H1 (cell line): ENCODE measurements around the gene NELL2. TPM values are rescaled to one million over a fixed set of nuclear protein-coding genes. Genes with fewer than 3 reads are reported as not detected.

ENCODE experiments used
- CTCF ChIA-PET: fragments of 300-600 bp; sonication (Branson Sonifier 250); formaldehyde crosslinking; loops from one replicate; lab custom pipeline; 2021; ENCODE audit not compliant: partially characterized antibody; lab: Charles Lee
- POLR2A ChIA-PET: fragments of 300-600 bp; sonication (Branson Sonifier 250); formaldehyde crosslinking; loops from one replicate; lab custom pipeline; 2021; ENCODE audit warnings: inconsistent platforms; ENCODE audit not compliant: partially characterized antibody; lab: Charles Lee
- DNase-seq, 2 experiments: peaks; one replicate each; pipeline versions ENCODE4 v3.0.0 to v3.0.0-alpha.2; 2010 to 2022; ENCODE audit warnings: low spot score in 2 of 2, low read depth in 1 of 2, mixed read lengths in 1 of 2
- FAIRE-seq: peaks from 2 replicates; lab custom pipeline; 2011; peaks lifted over from hg19 to GRCh38; lab: Jason Lieb, UNC
- H2AFZ ChIP-seq: 2 replicates; pipeline ENCODE4 v1.8.1; 2012; ENCODE audit warnings: low read length, inconsistent platforms
- H2AK5ac ChIP-seq: 2 replicates; pipeline ENCODE4 v1.6.1; 2013; ENCODE audit warnings: low read depth, low read length
- H2BK120ac ChIP-seq: replicated peaks from 2 replicates; pipeline ENCODE3; 2013; ENCODE audit warnings: low read depth, low read length, inconsistent platforms
- H2BK12ac ChIP-seq: 2 replicates; pipeline ENCODE4 v1.6.1; 2013; ENCODE audit warnings: low read depth, low read length
- H2BK15ac ChIP-seq: 2 replicates; pipeline ENCODE4 v1.6.1; 2013; ENCODE audit warnings: low read length
- H2BK20ac ChIP-seq: 2 replicates; pipeline ENCODE4 v1.6.1; 2013; ENCODE audit warnings: low read length
- H2BK5ac ChIP-seq: 2 replicates; pipeline ENCODE4 v1.6.1; 2013; ENCODE audit warnings: low read depth, low read length
- H3K14ac ChIP-seq: 2 replicates; pipeline ENCODE4 v1.6.1; 2013; ENCODE audit warnings: inconsistent platforms; ENCODE audit not compliant: insufficient read length
- H3K18ac ChIP-seq: 2 replicates; pipeline ENCODE4 v1.6.1; 2013; ENCODE audit warnings: low read length; ENCODE audit errors: extremely low read depth
- H3K23ac ChIP-seq: 2 replicates; pipeline ENCODE4 v1.6.1; 2013; ENCODE audit warnings: inconsistent platforms; ENCODE audit not compliant: insufficient read length
- H3K23me2 ChIP-seq: 2 replicates; pipeline ENCODE4 v1.6.1; 2013; ENCODE audit warnings: low read depth, low read length
- H3K27ac ChIP-seq: 2 replicates; pipeline ENCODE4 v1.6.1; 2011; ENCODE audit warnings: low read depth, low read length, inconsistent platforms
- H3K27me3 ChIP-seq, 4 experiments: replicated peaks in 1 of 4; 1 replicate in 1 of 4; 2 replicates in 3 of 4; pipeline versions ENCODE4 v1.6.1 to v1.8.1; 2011 to 2013; ENCODE audit warnings: low read length in 3 of 4, mild to moderate bottlenecking in 3 of 4, inconsistent platforms in 2 of 4, mixed read lengths in 2 of 4, moderate library complexity in 1 of 4; ENCODE audit not compliant: control insufficient read depth in 3 of 4, insufficient read depth in 3 of 4; ENCODE audit errors: extremely low read depth in 1 of 4
- H3K36me3 ChIP-seq, 4 experiments: 2 replicates each; pipeline versions ENCODE4 v1.6.1 to v1.8.1; 2011 to 2013; ENCODE audit warnings: mild to moderate bottlenecking in 4 of 4, low read length in 3 of 4, moderate library complexity in 2 of 4, control low read depth in 1 of 4, inconsistent platforms in 1 of 4; ENCODE audit not compliant: insufficient read depth in 4 of 4, control insufficient read depth in 2 of 4
- H3K4ac ChIP-seq: replicated peaks from 2 replicates; pipeline ENCODE3; 2013; ENCODE audit warnings: low read length, low read depth, mixed read lengths, inconsistent platforms; ENCODE audit not compliant: insufficient read length
- H3K4me1 ChIP-seq, 4 experiments: replicated peaks in 1 of 4; 1 replicate in 1 of 4; 2 replicates in 3 of 4; pipeline versions ENCODE4 v1.6.1 to v1.8.1; 2011 to 2013; ENCODE audit warnings: low read length in 3 of 4, inconsistent platforms in 2 of 4, mixed read lengths in 1 of 4; ENCODE audit not compliant: insufficient read depth in 4 of 4, control insufficient read depth in 3 of 4
- H3K4me2 ChIP-seq, 2 experiments: 2 replicates each; pipeline versions ENCODE4 v1.6.1 to v1.8.1; 2011 to 2013; ENCODE audit warnings: low read depth in 2 of 2, low read length in 2 of 2, control low read depth in 1 of 2, inconsistent platforms in 1 of 2, mild to moderate bottlenecking in 1 of 2; ENCODE audit not compliant: insufficient read depth in 1 of 2
- H3K4me3 ChIP-seq, 4 experiments: fragments of 200-600, 300-600 bp in 1 of 4; sonication (generic), shearing (Covaris generic), sonication (Bioruptor Twin) in 1 of 4; 2 replicates each; pipeline versions ENCODE4 v1.5.1 to v1.8.1; 2011 to 2016; ENCODE audit warnings: low read length in 4 of 4, low read depth in 3 of 4, control low read depth in 2 of 4, inconsistent platforms in 2 of 4, mild to moderate bottlenecking in 2 of 4, mixed read lengths in 1 of 4, moderate library complexity in 1 of 4; ENCODE audit not compliant: insufficient read depth in 2 of 4; ENCODE audit errors: extremely low read depth in 1 of 4
- H3K56ac ChIP-seq: replicated peaks from 2 replicates; pipeline ENCODE3; 2013; ENCODE audit warnings: low read depth, mild to moderate bottlenecking, mixed read lengths, low read length, inconsistent platforms; ENCODE audit not compliant: insufficient read length
- H3K79me1 ChIP-seq: 2 replicates; pipeline ENCODE4 v1.6.1; 2013; ENCODE audit warnings: low read depth, low read length, control low read depth
- H3K79me2 ChIP-seq, 2 experiments: 2 replicates each; pipeline versions ENCODE4 v1.6.1 to v1.8.1; 2012 to 2013; ENCODE audit warnings: low read length in 2 of 2, mild to moderate bottlenecking in 2 of 2, inconsistent platforms in 1 of 2; ENCODE audit not compliant: insufficient read depth in 2 of 2, control insufficient read depth in 1 of 2
- H3K9ac ChIP-seq, 4 experiments: replicated peaks in 1 of 4; 1 replicate in 1 of 4; 2 replicates in 3 of 4; pipeline versions ENCODE4 v1.6.1 to v1.8.1; 2011 to 2013; ENCODE audit warnings: low read depth in 3 of 4, low read length in 3 of 4, control low read depth in 2 of 4, mild to moderate bottlenecking in 2 of 4, moderate library complexity in 2 of 4, inconsistent platforms in 1 of 4; ENCODE audit errors: extremely low read depth in 1 of 4
- H3K9me3 ChIP-seq, 2 experiments: 2 replicates each; pipeline versions ENCODE4 v1.6.1 to v1.8.1; 2012 to 2013; ENCODE audit warnings: mild to moderate bottlenecking in 2 of 2, moderate library complexity in 2 of 2, control low read depth in 1 of 2, inconsistent platforms in 1 of 2, low read depth in 1 of 2, low read length in 1 of 2, mixed read lengths in 1 of 2; ENCODE audit not compliant: insufficient read depth in 2 of 2
- H4K20me1 ChIP-seq, 2 experiments: replicated peaks in 1 of 2; 2 replicates each; pipeline versions ENCODE3 to v1.8.1; 2011 to 2013; ENCODE audit warnings: inconsistent platforms in 2 of 2, low read length in 2 of 2, mild to moderate bottlenecking in 1 of 2; ENCODE audit not compliant: insufficient read depth in 2 of 2, control insufficient read depth in 1 of 2
- H4K5ac ChIP-seq: 2 replicates; pipeline ENCODE4 v1.6.1; 2013; ENCODE audit warnings: low read length, low read depth, mixed read lengths, inconsistent platforms; ENCODE audit not compliant: insufficient read length
- H4K8ac ChIP-seq: 2 replicates; pipeline ENCODE4 v1.8.0; 2013; ENCODE audit warnings: mild to moderate bottlenecking, moderate library complexity, low read length, inconsistent platforms; ENCODE audit not compliant: insufficient read depth; ENCODE audit errors: extremely low read depth
- H4K91ac ChIP-seq: replicated peaks from 2 replicates; pipeline ENCODE3; 2013; ENCODE audit warnings: low read length, mixed read lengths, inconsistent platforms; ENCODE audit not compliant: insufficient read length
- ASH2L ChIP-seq: fragments of 200-600, 300-600 bp; sonication (generic); IDR thresholded peaks from one replicate; pipeline ENCODE4 v1.7.1; 2017; ENCODE audit warnings: low read length
- CBX5 ChIP-seq: fragments of 300-800, 300-1000 bp; sonication (generic); IDR thresholded peaks from 2 replicates; pipeline ENCODE4 v1.7.1; 2016; ENCODE audit warnings: antibody characterized with exemption, low read length, low read depth
- EGR1 ChIP-seq: IDR thresholded peaks from 2 replicates; pipeline ENCODE4 v1.6.1; 2011; ENCODE audit warnings: low read depth, low read length, borderline replicate concordance
- MAX ChIP-seq: IDR thresholded peaks from 2 replicates; pipeline ENCODE4 v1.6.1; 2012; ENCODE audit warnings: inconsistent platforms
- POU5F1 ChIP-seq: IDR thresholded peaks from 2 replicates; pipeline ENCODE4 v1.6.1; 2011; ENCODE audit warnings: low read depth, mild to moderate bottlenecking, low read length, moderate library complexity
- SIN3A ChIP-seq, 2 experiments: IDR thresholded peaks in 1 of 2; conservative IDR thresholded peaks in 1 of 2; 2 replicates each; pipeline ENCODE4 v1.6.1; 2011 to 2012; ENCODE audit warnings: low read length in 2 of 2, improper control_type of control experiment in 1 of 2, low read depth in 1 of 2, mild to moderate bottlenecking in 1 of 2
- SIRT6 ChIP-seq: IDR thresholded peaks from one replicate; pipeline ENCODE4 v1.7.1; 2012; ENCODE audit warnings: low read length, inconsistent platforms
- SP1 ChIP-seq: IDR thresholded peaks from 2 replicates; pipeline ENCODE4 v1.6.1; 2011; ENCODE audit warnings: low read depth, low read length
- WGBS, 2 experiments: shearing (Covaris generic) in 1 of 2; methylation state at CpG; one replicate each; pipeline versions ENCODE4 v1.1.6 to v1.1.7; 2013 to 2015; ENCODE audit warnings: low lambda C conversion rate in 2 of 2, mixed read lengths in 2 of 2, inconsistent platforms in 1 of 2, low coverage in 1 of 2, missing lambda C conversion rate in 1 of 2; ENCODE audit not compliant: insufficient replicate concordance in 2 of 2, insufficient coverage in 1 of 2, insufficient read length in 1 of 2; ENCODE audit errors: extremely low coverage in 1 of 2, missing lambda C conversion rate in 1 of 2; 5-methylcytosine and 5-hydroxymethylcytosine counted together
- polyA plus RNA-seq, 7 experiments: library from polyadenylated mRNA; depleted of rRNA in 3 of 7; stranded (reverse) in 5 of 7; unstranded in 2 of 7; fragments of >200 nt in 5 of 7; fragments of 200-250 nt in 2 of 7; gene quantifications; 1 replicate in 5 of 7; 2 replicates in 1 of 7; 4 replicates in 1 of 7; pipeline versions ENCODE4 v1.2.1 to v1.2.3, GENCODE V29; 2011 to 2013; ENCODE audit warnings: missing spikeins in 2 of 7, mixed read lengths in 2 of 7
- total RNA-seq: library from RNA; stranded (reverse); fragmentation: NEBNext Ultra II Directional; extraction: Animal tissue kit (Norgen Biotek cat#: 25700); gene quantifications from 2 replicates; pipeline ENCODE4 v1.2.1, GENCODE V29; 2021

The NELL2 gene
- total and polyA plus RNA-seq, 2 of the 8 experiments (the other 6 are each of a cell fraction or from before 2014, with no cell fraction given) = 54.2 to 56.8 TPM

- H4K20me1 ChIP-seq = no peaks in the 10 kb centered on the region
- H4K5ac ChIP-seq = no peak overlapping the region
- no peaks in the 10 kb centered on the region for H3K79me1 ChIP-seq
- no peak for DNase-seq
- no peak overlapping the region for H2BK20ac ChIP-seq
- peaks cover 0 to 2% (median 0%) of the 10 kb centered on the region in 4 experiments; a peak in 1 of 8 replicates for H3K36me3 ChIP-seq
- H4K91ac ChIP-seq = no peak overlapping the region
- no peaks in the 10 kb centered on the region for H3K4me1 ChIP-seq
- WGBS, 2 experiments = 98% methylated on average over 2 of the region's 2 CpGs; no CpG with 5 or more reads in 1 of the 2 experiments
- no peak overlapping the region for H3K4ac ChIP-seq
- no peak overlapping the region for H3K14ac ChIP-seq
- H3K4me2 ChIP-seq = no peak overlapping the region
- POLR2A ChIA-PET = no interaction called here
- TF ChIP-seq EGR1 = no peak
- TF ChIP-seq MAX = no peak
- TF ChIP-seq POU5F1 = no peak
- TF ChIP-seq SIRT6 = no peak
- TF ChIP-seq SP1 = no peak
- no peak for TF ChIP-seq CBX5
- TF ChIP-seq SIN3A (conservative IDR thresholded peaks at IDR 0.05 in 1 of 2, IDR thresholded peaks at IDR 0.05 in 1 of 2; ENCODE audit: low read depth in 1 of 2, low read length in 2 of 2) = no peak
- TF ChIP-seq ASH2L = no peak
- TF ChIP-seq, all 59 proteins: peak for 0
- Histone ChIP-seq H3K56ac (no peak overlapping the region), H4K8ac (no peak overlapping the region), H2BK12ac (no peak overlapping the region), H2AK5ac (no peak overlapping the region), H3K4me3 (no peak overlapping the region), H3K27ac (no peak overlapping the region), H3K9ac (no peak overlapping the region), H2BK15ac (no peak overlapping the region), H2BK5ac (no peak overlapping the region), H2AFZ (no peak overlapping the region), H3K79me2 (no peaks in the 10 kb centered on the region), H3K23me2 (no peaks in the 10 kb centered on the region), H3K18ac (no peak overlapping the region), H2BK120ac (no peak overlapping the region), H3K23ac (no peak overlapping the region), H3K9me3 (no peaks in the 10 kb centered on the region), H3K27me3 (no peaks in the 10 kb centered on the region)
- CTCF ChIA-PET = no interaction called here
- no peak for FAIRE-seq
Observed at GRCh38 chr12:44708218-44708617, 167.9 kb downstream of the NELL2 start.
